Fibroblast of lung (primary cell): Measurements from ENCODE around the gene ITPR2.

ENCODE experiments used
- CTCF ChIP-seq, 2 donors: IDR thresholded peaks in 1 of 2; conservative IDR thresholded peaks in 1 of 2; 1 replicate in 1 of 2; 2 replicates in 1 of 2; pipeline ENCODE4 v1.5.1; 2011 to 2012; ENCODE audit warnings: low read length in 2 of 2, control low read depth in 1 of 2, inconsistent platforms in 1 of 2, low read depth in 1 of 2, mild to moderate bottlenecking in 1 of 2
- EZH2 ChIP-seq: IDR thresholded peaks from 2 replicates; pipeline ENCODE4 v1.5.1; 2012; ENCODE audit warnings: low read length, control low read depth, mild to moderate bottlenecking; ENCODE audit errors: missing control alignments

- TF ChIP-seq CTCF (conservative IDR thresholded peaks at IDR 0.05 in 1 of 2, IDR thresholded peaks at IDR 0.05 in 1 of 2; ENCODE audit: low read depth in 1 of 2, low read length in 2 of 2) (no peak), EZH2 (no peak)
Observed at GRCh38 chr12:26431211-26431610, 401.8 kb downstream of the ITPR2 start.
